ENCODE measurements around the gene ADCY10. TPM values are rescaled to one million over a fixed set of nuclear protein-coding genes. Genes with fewer than 3 reads are reported as not detected.
"Not testable (repeated sequence)": the region's sequence is repeated elsewhere in the genome, so short reads cannot be mapped to it uniquely, and the experiment has no call there.

Gene ADCY10
- total RNA-seq, 1 donor from 2014 or later = 0.09 TPM

DNA sequence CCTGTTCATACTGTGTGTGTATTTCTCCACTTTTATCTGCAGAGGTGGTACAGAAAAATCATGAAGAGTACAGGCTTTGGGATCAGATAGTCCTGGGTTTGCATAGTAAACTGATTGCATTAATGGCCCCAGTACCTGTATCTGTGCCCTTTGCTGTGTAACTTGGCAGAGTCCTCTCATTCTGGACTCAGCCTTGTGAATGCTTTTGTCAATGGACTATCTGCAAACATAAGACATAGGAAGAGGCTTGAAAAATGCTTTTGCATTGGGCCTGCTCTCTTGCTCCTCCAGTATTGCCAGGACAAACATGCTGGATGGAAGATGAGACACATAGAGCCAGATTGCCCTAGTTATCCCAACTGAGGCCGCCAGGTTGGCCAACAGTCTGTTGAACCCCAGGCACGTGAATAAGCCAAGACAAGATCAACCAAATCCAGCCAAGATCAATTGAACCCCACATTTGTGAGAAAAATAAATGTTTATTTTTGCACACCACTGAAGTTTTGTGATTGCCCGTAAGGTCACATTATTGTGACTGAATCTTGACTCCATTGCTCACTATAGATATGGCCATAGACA lies 37.2 kb downstream of the ADCY10 start:
- H3K4me1 ChIP-seq = no peaks in the 10 kb centered on the region
- H3K27me3 ChIP-seq (ENCODE audit: low read depth) = no peaks in the 10 kb centered on the region
- H3K27ac ChIP-seq = no peak overlapping the region
- intact Hi-C loops (cut with DNase I) = no loop called here
- DNase-seq = no peak
- no peak for TF ChIP-seq CTCF (IDR thresholded peaks at IDR 0.05)
- H3K4me3 ChIP-seq = no peak overlapping the region
- no peak for ATAC-seq
- H3K36me3 ChIP-seq = no peaks in the 10 kb centered on the region
- no peaks in the 10 kb centered on the region for H3K9me3 ChIP-seq

DNA sequence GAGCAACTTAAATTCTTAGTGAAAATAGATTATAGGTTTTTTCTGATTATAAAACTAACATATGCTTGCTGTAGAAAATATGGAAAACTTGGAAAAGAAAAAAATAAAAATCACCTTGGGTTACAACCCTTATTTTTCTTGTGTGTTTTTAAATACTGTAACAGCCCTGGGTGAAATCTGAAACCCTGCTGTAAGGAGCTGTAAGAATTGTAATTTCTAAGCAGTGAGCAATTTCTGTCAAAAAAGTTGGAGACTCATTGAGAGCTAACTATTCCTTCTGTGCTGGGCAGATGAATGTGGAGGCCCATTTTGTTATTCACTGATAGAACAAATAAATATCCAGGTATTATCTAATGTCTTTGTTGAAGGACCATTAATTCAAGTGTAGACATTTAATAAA lies 42.6 kb downstream of the ADCY10 start:
- Histone ChIP-seq H3K27me3 (ENCODE audit: low read depth) (no peaks in the 10 kb centered on the region), H3K9me3 (no peaks in the 10 kb centered on the region), H3K4me3 (no peak overlapping the region), H3K36me3 (no peaks in the 10 kb centered on the region), H3K4me1 (no peaks in the 10 kb centered on the region), H3K27ac (no peak overlapping the region)
- DNase-seq = no peak
- TF ChIP-seq CTCF (IDR thresholded peaks at IDR 0.05) = no peak
- no peak for ATAC-seq
- intact Hi-C loops (cut with DNase I) = no loop called here

DNA sequence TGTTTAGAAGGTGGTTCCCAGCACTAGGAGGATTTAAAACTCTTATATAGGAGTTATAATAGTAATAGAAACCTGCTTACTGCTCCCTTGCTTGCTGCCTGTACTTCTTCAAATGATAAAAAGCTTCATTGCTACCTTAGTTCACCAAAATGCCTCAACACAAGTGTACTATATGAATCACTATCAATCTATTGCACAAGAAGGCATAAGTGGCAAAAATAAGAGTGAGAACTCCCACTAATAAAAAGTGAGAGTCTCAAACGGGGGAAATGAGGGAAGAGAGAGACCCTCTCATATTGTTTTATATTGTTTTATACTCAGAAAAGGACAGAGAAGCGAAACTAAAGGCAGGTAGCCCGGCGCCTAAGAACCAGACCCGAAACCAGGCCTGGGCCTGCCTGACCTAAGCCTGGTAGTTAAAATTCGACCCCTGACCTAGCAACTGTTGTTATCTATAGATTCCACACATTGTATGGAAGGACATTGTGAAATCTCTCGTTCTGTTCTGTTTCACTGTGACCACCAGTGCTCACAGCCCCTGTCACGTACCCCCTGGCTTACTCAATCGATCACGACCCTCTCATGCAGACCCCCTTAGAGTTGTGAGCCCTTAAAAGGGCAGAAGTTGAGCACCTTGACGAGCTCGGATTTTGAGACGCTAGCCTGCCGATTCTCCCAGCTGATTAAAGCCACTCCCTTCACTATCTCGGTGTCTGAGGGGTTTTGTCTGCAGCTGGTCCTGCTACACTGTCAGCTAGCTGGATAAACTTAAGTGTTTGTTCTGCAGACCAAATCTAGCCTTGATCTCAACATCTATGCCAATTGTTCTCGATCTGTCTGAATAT lies 44.6 kb downstream of the ADCY10 start:
- H3K4me3 ChIP-seq; H3K4me1 ChIP-seq; H3K36me3 ChIP-seq; ATAC-seq; intact Hi-C loops (cut with DNase I); H3K9me3 ChIP-seq; DNase-seq; H3K27me3 ChIP-seq (ENCODE audit: low read depth); H3K27ac ChIP-seq: not testable (repeated sequence)

DNA sequence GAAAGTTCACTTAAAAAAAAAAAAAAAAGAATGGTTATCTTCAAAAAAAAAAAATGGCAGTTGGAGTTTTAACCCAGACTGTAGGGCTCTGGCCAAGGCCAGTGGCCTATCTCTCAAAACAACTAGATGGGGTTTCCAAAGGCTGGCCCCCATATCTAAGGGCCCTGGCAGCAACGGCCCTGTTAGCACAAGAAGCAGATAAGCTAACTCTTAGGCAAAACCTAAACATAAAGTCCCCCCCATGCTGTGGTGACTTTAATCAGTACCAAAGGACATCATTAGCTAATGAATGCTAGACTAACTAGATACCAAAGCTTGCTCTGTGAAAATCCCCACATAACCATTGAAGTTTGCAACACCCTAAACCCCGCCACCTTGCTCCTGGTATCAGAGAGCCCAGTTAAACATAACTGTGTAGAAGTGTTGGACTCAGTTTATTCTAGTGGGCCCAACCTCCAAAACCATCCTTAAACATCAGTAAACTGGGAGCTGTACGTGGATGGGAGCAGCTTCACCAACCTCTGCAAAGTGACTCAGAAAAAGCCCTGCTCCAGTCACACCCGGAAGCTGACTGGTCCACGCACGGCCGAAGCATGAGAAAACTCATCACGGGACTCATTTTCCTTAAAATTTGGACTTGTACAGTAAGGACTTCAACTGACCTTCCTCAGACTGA lies 47.1 kb downstream of the ADCY10 start:
- DNase-seq; H3K36me3 ChIP-seq; H3K27ac ChIP-seq; H3K27me3 ChIP-seq (ENCODE audit: low read depth); H3K4me1 ChIP-seq; H3K9me3 ChIP-seq; H3K4me3 ChIP-seq; intact Hi-C loops (cut with DNase I); ATAC-seq: not testable (repeated sequence)

DNA sequence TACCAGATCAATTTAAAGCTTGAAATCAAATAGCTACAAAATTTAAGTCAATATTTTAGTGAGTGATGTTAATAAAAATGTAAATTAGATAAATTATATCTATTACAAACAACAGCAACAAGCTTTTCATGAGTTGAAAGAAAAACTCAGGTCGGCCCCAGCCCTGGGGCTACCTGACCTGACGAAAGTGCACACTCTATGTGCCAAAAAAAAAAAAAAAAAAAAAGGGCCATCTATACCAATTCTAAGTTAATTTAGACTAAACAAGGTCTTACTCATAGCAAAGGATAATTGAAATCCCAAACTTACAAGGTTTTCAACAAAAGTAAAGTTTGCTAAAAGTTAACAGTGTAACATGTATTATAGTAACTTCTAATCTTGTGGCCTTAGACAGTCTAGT lies 47.6 kb downstream of the ADCY10 start:
- H3K4me1 ChIP-seq; intact Hi-C loops (cut with DNase I); H3K27ac ChIP-seq; ATAC-seq; H3K4me3 ChIP-seq; H3K36me3 ChIP-seq; H3K27me3 ChIP-seq (ENCODE audit: low read depth); H3K9me3 ChIP-seq; DNase-seq: not testable (repeated sequence)

GRCh38 chr1:167865804-167866308 lies 48.1 kb downstream of the ADCY10 start:
- ATAC-seq; H3K27ac ChIP-seq; H3K4me3 ChIP-seq; H3K9me3 ChIP-seq; H3K4me1 ChIP-seq; H3K36me3 ChIP-seq; DNase-seq; H3K27me3 ChIP-seq (ENCODE audit: low read depth); intact Hi-C loops (cut with DNase I): not testable (repeated sequence)

DNA sequence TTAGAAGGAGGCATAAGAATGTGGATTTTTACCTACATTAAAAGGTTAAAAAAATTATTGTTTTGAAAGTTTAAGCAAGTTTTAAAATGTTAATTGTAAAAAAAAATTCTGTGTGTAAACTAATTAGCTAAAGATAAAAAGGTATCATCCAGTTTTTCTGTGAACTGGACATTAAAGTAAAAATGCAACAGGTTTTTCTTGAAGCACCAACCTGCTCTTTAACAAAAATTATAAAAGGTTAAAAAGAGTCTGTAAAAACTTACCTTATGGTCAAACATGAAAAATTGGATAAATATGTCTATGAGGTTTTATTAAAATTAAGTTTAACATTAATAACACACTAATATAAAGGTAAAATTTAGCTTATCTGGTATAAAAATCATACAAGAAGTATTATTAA lies 48.7 kb downstream of the ADCY10 start:
- intact Hi-C loops (cut with DNase I); H3K4me3 ChIP-seq; ATAC-seq; H3K36me3 ChIP-seq; H3K4me1 ChIP-seq; H3K9me3 ChIP-seq; H3K27me3 ChIP-seq (ENCODE audit: low read depth); H3K27ac ChIP-seq; DNase-seq: not testable (repeated sequence)
